SU-DHL-6 (cell line): ENCODE data around the gene AMTN.

Experiments used
- H2AFZ ChIP-seq: fragments of 200-600 bp; sonication (generic); 2 replicates; pipeline ENCODE4 v1.6.1; 2014; ENCODE audit warnings: low read depth, mild to moderate bottlenecking, moderate library complexity, mixed read lengths, antibody characterized with exemption, low read length; ENCODE audit not compliant: severe bottlenecking
- H3F3A ChIP-seq: fragments of 200-600 bp; shearing (Covaris generic); 2 replicates; pipeline ENCODE4 v1.6.0; 2016; ENCODE audit warnings: antibody characterized with exemption, mild to moderate bottlenecking; ENCODE audit not compliant: insufficient read depth
- H3K27ac ChIP-seq: fragments of 200-600 bp; sonication (generic); 2 replicates; pipeline ENCODE4 v1.5.1; 2016; ENCODE audit warnings: low read depth, mild to moderate bottlenecking, low read length, moderate library complexity, mixed read lengths
- H3K27me3 ChIP-seq: fragments of 200-600 bp; sonication (generic), shearing (Covaris generic); 2 replicates; pipeline ENCODE4 v1.6.0; 2014; ENCODE audit warnings: mild to moderate bottlenecking, low read length
- H3K36me3 ChIP-seq: fragments of 200-600 bp; sonication (generic); 2 replicates; pipeline ENCODE4 v1.6.1; 2014; ENCODE audit warnings: mild to moderate bottlenecking, low read length, mixed read lengths
- H3K4me2 ChIP-seq: fragments of 300-600, 200-600 bp; shearing (Covaris generic), sonication (generic); 2 replicates; pipeline ENCODE4 v1.6.0; 2014; ENCODE audit warnings: low read length, low read depth, mild to moderate bottlenecking; ENCODE audit not compliant: poor library complexity, severe bottlenecking
- H3K4me3 ChIP-seq: fragments of 200-600 bp; sonication (generic); 2 replicates; pipeline ENCODE4 v1.5.1; 2014; ENCODE audit warnings: antibody characterized with exemption, low read length, mild to moderate bottlenecking, mixed read lengths; ENCODE audit not compliant: insufficient read depth, poor library complexity, severe bottlenecking
- H3K79me2 ChIP-seq: fragments of 200-600 bp; sonication (generic); 2 replicates; pipeline ENCODE4 v1.6.1; 2014; ENCODE audit warnings: mild to moderate bottlenecking, low read length, moderate library complexity; ENCODE audit not compliant: insufficient read depth
- H3K9ac ChIP-seq: fragments of 200-600 bp; sonication (generic); 2 replicates; pipeline ENCODE4 v1.7.0; 2014; ENCODE audit warnings: mild to moderate bottlenecking, low read length
- H3K9me2 ChIP-seq: fragments of 200-600 bp; sonication (generic); replicated peaks from 2 replicates; pipeline ENCODE4 v1.6.1; 2014; ENCODE audit warnings: low read length; ENCODE audit not compliant: insufficient read depth
- H3K9me3 ChIP-seq: fragments of 200-600 bp; sonication (generic); 2 replicates; pipeline ENCODE4 v1.6.1; 2014; ENCODE audit warnings: low read length, mixed read lengths; ENCODE audit not compliant: insufficient read depth
- H4K20me1 ChIP-seq: fragments of 200-600 bp; sonication (generic); 2 replicates; pipeline ENCODE4 v1.6.1; 2014; ENCODE audit warnings: low read depth, mild to moderate bottlenecking, antibody characterized with exemption, low read length, moderate library complexity, mixed read lengths
- CTCF ChIP-seq: fragments of 200-600 bp; sonication (generic); IDR thresholded peaks from one replicate; pipeline ENCODE4 v1.5.1; 2017; ENCODE audit warnings: antibody characterized with exemption, mild to moderate bottlenecking, low read length, moderate library complexity; ENCODE audit not compliant: insufficient read depth, poor library complexity, severe bottlenecking
- EZH2phosphoT487 ChIP-seq: fragments of 200-600 bp; sonication (generic), shearing (Covaris generic); conservative IDR thresholded peaks from 2 replicates; pipeline ENCODE4 v1.6.1; 2018; ENCODE audit warnings: mild to moderate bottlenecking, antibody characterized with exemption, low read length, moderate library complexity, mixed read lengths

Gene AMTN

DNA sequence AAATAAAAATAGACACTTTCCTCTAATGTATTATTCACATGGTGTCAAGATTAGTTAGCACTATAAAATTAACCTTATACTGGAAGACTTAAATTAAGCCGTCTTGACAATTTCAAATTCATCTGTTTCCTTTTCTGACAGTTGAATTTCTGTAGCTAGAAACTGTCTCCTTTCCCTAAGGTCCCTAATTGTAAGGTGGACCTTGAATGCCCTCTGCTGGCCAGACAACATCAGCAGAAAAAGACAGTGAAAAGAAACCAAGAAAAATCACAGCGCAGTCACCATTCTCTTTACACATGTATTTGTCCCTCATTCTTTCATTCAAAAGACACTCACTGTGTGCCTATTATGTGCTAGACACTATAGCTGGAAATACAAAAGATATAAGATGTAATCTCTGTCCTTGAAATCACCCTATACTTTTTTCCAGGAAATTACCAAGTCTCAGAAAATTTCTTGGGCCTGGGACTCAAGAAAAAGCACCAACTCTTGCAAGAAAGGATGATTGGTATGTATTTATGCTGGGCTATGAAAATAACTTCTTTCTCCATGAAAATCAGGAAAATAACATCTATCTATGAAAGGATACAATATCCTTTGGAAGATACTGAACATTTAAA, 41.0 kb downstream of the AMTN start:
- Histone ChIP-seq H3K27ac (no peak overlapping the region), H2AFZ (no peak overlapping the region), H3K9me2 (no peaks in the 10 kb centered on the region), H3K27me3 (no peaks in the 10 kb centered on the region), H4K20me1 (no peaks in the 10 kb centered on the region), H3K4me3 (no peak overlapping the region), H3K9ac (no peak overlapping the region), H3K79me2 (no peaks in the 10 kb centered on the region), H3K9me3 (no peaks in the 10 kb centered on the region), H3K4me2 (no peak overlapping the region), H3F3A (no peaks in the 10 kb centered on the region), H3K36me3 (no peaks in the 10 kb centered on the region)
- TF ChIP-seq EZH2phosphoT487 = no peak
- peak; percentile 27 for TF ChIP-seq CTCF

DNA sequence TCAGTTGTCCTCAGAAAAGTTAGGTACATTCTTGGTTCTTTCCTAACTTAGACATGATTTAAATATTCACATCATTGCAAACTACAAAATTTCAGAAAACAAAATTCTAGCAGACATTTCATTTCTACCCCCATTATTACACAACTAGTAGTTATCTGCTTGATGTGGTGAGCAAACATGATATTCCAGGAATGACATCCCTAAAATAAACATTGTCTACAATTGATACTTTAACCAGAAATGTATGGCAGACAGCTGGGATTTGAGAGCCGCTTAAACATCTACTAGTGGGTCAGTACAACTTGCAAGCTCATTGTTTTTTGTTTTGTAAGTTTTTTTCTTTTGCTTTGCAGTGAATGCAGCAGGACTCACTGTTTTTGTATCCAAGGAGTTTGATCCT, 41.6 kb downstream of the AMTN start:
- no peaks in the 10 kb centered on the region for H3F3A ChIP-seq
- H3K4me3 ChIP-seq = no peak overlapping the region
- H3K27me3 ChIP-seq = no peaks in the 10 kb centered on the region
- H2AFZ ChIP-seq = no peak overlapping the region
- H4K20me1 ChIP-seq = no peaks in the 10 kb centered on the region
- H3K9me3 ChIP-seq = no peaks in the 10 kb centered on the region
- no peak overlapping the region for H3K27ac ChIP-seq
- no peak overlapping the region for H3K9ac ChIP-seq
- no peaks in the 10 kb centered on the region for H3K36me3 ChIP-seq
- TF ChIP-seq CTCF = no peak
- TF ChIP-seq EZH2phosphoT487 = no peak
- no peaks in the 10 kb centered on the region for H3K79me2 ChIP-seq
- no peak overlapping the region for H3K4me2 ChIP-seq
- H3K9me2 ChIP-seq = no peaks in the 10 kb centered on the region

DNA sequence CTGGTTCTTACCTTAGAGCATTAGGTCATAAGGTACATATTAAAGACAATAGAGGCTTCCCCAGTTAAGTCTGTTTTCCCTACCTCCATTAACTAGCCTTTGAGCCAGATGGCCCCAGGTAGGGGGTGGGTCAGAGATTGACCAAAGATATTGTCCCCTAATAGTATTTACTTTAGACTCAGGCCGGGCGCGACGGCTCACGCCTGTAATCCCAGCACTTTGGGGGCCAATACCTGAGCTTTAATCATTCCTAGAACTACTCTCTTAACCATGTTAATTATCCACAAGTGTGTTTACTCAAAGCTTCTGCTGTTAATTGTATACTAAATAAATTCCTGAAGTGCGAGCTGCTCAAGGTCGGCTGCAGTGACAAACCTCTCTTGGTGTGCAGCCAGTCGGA, 45.7 kb downstream of the AMTN start:
- Histone ChIP-seq H3K36me3 (no peaks in the 10 kb centered on the region), H3K4me2 (no peak overlapping the region)

More for the DNA sequence above, 45.7 kb downstream of the AMTN start:
- H2AFZ ChIP-seq = no peak overlapping the region
- no peak for TF ChIP-seq CTCF
- no peak for TF ChIP-seq EZH2phosphoT487
- H3F3A ChIP-seq = no peaks in the 10 kb centered on the region
- no peaks in the 10 kb centered on the region for H4K20me1 ChIP-seq
- no peak overlapping the region for H3K27ac ChIP-seq
- no peaks in the 10 kb centered on the region for H3K9me2 ChIP-seq
- no peak overlapping the region for H3K9ac ChIP-seq
- H3K27me3 ChIP-seq = no peaks in the 10 kb centered on the region
- no peak overlapping the region for H3K4me3 ChIP-seq
- H3K79me2 ChIP-seq = no peaks in the 10 kb centered on the region
- H3K9me3 ChIP-seq = no peaks in the 10 kb centered on the region
